ENCODE results near the gene BBLN.

BBLN gene

GRCh38 chr9:128182893-128183588 lies 23.0 kb downstream of the BBLN start:
- no peak overlapping the region for H3K27ac ChIP-seq
- TF ChIP-seq ZFX (IDR thresholded peaks at IDR 0.05) (no peak), CTCF (conservative IDR thresholded peaks at IDR 0.05) (no peak)

- no peak overlapping the region for H3K27ac ChIP-seq
- TF ChIP-seq ZFX (IDR thresholded peaks at IDR 0.05) (no peak), CTCF (conservative IDR thresholded peaks at IDR 0.05) (no peak)
Observed at GRCh38 chr9:128185979-128186965, 26.2 kb downstream of the BBLN start.

GRCh38 chr9:128187361-128187760 lies 27.3 kb downstream of the BBLN start:
- no peak overlapping the region for H3K27ac ChIP-seq
- TF ChIP-seq ZFX (IDR thresholded peaks at IDR 0.05): no peak

- H3K27ac ChIP-seq: no peak overlapping the region
- TF ChIP-seq CTCF (conservative IDR thresholded peaks at IDR 0.05): no peak
- no peak for TF ChIP-seq ZFX (IDR thresholded peaks at IDR 0.05)
Observed at GRCh38 chr9:128188209-128188608, 28.1 kb downstream of the BBLN start.

- TF ChIP-seq ZFX (IDR thresholded peaks at IDR 0.05) (no peak), CTCF (conservative IDR thresholded peaks at IDR 0.05) (no peak)
- H3K27ac ChIP-seq: no peak overlapping the region
Observed at GRCh38 chr9:128190013-128190412, 29.9 kb downstream of the BBLN start.

- peak overlapping the region; percentile 90 for H3K27ac ChIP-seq
- no peak for TF ChIP-seq CTCF (conservative IDR thresholded peaks at IDR 0.05)
- no peak for TF ChIP-seq ZFX (IDR thresholded peaks at IDR 0.05)
Observed at GRCh38 chr9:128190516-128191405, 30.7 kb downstream of the BBLN start.

GRCh38 chr9:128191406-128192046 lies 31.5 kb downstream of the BBLN start, which contains the start of gene CIZ1:
Gene CIZ1 (minus strand): TSS chr9:128191572. CDS start chr9:128190857, 715 bp downstream.
- peak within 1 kb of the TSS; percentile 90 for H3K27ac ChIP-seq
- TF ChIP-seq CTCF (conservative IDR thresholded peaks at IDR 0.05) (peak; percentile 99), ZFX (IDR thresholded peaks at IDR 0.05) (peak; percentile 99)
